GM18861 (cell line): ENCODE measurements around the gene OR8A1.

Source experiments
- ATAC-seq: cut with Tn5 transposase; IDR thresholded peaks from one replicate; pipeline ENCODE4 v1.9.1; 2021; ENCODE audit not compliant: unreplicated experiment

The OR8A1 gene

DNA sequence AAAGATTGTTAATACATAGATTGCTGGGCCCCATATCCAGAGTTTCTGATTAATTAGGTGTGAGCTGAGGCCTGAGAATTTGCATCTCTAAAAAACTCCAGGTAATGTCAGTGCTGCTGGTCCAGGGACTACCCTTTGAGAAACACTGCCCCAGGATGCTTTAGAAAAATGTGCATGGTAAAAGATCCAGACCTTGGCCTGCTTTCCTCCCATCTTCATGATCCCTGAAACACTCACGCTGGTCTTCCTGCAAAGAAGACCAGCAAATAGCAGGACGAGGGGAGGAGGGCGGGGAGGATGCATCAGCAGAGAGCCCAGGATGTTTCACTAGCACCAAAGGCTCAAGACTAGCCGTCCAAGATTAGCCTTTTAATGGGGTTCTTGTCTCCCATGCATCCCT, at the start of gene OR8A1:
TSS of gene OR8A1 (plus strand) at position 301 of the 400 bp plus-strand sequence. CDS start 123 bp downstream, outside the sequence.
- no peak for ATAC-seq

DNA sequence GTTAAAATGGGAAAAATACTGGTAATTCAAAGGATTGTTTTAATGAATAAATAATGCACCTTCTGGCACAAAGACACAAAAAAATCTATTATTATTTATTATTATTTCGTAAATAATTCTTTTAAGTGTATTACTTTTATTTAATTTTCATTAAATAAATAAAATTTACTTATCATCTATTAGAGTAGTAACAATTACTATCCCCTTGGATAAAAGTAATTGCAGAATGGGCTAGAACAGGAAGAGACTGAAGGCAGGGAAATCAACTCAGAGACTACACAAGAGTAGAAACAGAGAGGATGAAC, 49.3 kb upstream of the OR8A1 start:
- ATAC-seq = no peak

DNA sequence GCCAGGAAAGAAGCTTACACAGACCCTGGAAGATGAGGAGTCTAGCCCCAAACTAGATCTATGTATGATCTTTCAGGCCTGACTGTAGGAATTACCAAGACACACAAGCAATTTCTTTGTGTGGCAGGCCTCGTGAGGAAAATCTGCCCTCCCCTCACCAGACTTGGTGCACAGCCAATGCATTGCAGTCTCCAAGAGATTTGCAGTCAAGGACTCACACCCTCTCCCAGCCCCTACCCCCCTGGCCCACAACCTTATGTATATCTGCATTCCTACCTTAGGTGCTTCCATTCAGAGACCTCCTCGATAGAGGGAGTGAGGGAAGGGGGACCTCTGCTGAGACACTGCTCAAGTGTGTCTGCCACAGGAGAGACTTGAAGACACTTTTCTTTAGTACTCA, 36.2 kb upstream of the OR8A1 start:
- no peak for ATAC-seq

DNA sequence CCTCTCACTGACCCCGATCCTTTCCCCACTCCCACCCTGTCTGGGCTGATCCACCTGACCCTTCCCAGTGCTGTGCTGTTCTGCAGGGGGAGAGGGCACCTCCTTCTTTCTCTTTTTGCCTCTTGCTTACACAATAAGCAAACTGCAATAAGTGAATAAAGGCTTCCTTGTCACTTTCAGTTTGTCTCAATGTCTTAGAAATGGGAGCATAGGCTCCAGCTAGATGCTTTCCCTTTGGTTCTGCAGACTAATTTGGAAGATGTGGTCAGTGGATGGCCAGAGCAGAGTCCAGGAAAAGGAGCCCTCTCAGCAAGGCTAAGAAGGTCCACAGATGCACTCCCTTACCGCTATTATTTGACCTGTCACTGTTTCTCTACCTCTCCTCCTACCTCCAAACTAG, 35.7 kb upstream of the OR8A1 start:
- ATAC-seq = no peak

DNA sequence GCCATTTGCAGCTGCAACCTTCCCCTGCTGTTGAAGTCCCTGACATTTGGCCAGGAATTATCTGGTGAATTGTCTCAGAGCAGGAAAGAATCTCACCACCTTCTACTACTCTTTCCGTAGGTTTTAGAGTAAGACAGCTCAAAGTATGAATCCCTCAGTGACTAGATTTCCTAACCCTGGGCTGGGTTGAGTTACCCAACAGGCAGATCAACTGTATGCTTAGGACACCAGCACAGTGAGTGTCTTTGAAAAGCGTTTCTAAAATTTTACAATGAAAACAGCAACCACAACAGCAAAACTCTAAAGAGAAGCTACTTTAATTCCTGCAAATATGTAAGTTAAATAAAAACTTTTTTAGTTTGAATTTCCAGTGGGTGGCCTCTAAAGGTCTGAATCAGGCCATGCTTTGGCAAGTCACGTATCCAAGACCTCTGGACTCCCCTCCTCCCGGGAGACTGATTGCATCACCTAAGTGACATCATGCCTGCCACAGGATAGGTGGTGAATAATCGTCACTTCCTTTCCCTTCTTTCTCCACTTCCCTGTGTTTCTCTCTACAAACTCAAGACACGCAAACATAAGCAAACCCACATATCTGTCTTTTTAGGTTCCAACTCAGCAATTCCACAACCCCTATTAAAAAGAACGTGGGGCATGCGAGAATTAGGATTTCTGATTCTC, 34.1 kb upstream of the OR8A1 start:
- no peak for ATAC-seq

DNA sequence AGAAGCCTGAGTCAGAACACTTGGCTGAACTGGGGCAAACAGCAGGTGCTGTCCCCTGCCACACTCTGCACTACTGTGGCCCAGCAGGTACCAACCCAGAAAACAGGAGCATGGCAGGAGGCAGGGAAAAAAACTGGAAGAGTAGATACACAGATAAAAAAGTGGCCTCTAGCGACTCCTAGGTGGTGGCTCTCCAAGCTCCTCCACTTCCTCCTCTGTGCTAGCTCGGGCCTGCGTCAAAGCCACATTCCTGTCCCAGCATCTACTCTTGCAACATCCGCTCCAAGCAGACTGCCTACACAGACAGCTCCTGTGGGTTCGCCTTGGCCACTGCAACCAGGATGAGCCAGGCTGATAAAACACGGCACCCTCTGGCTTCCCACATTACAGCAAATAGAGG, 33.3 kb upstream of the OR8A1 start:
- no peak for ATAC-seq

DNA sequence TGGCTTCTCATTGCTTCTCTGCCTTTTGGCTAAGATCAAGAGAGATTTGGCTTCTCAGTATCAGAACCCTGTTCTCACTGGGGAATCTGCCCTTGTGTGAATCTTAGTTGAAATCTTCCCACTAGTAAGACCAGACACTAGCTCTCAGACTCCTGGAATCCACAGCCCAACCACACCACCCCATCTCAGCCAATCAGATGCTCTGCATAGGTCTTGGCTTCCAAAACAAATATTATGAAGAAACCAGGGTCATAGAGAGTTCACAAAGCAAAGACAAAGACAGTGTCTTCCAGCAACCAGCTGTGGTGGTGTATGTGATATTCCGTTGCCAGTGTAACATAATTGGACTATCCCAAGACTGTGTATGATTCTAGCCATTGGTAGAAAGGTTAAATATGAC, 31.8 kb upstream of the OR8A1 start:
- ATAC-seq = no peak

DNA sequence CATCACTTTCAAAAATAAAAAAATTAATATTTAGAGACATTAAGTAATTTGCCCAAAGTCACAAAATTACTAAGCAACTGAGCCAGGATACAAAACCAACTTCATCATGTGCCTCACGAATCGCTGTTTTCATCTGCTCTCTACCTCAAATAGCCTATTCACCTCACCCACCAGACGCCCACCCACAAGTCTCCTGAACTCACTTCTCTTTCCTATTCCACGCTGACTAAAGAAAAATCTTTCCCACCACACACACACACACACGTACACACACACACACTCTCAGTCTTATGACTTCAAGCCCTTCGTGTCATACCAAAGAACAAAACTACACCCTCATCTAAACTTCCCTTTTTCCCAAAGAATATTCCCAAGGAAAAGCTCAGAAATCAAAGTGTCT, 28.6 kb upstream of the OR8A1 start:
- ATAC-seq = no peak

DNA sequence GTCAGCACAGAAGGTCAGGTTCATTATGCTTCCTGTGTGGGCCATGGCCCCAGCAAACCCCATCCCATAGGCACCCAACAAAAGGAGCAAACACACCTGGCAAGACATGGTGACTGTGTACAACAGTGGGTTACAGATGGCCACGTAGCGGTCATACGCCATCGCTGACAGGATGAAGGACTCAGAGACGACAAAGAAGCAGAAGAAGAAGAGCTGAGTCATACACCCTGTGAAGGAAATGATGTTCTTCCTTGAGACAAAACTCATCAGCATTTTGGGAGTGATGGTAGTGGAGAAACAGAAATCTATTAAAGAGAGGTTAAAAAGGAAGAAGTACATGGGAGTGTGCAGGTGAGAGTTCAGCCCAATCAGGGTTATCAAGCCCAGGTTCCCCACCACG, 26.7 kb upstream of the OR8A1 start:
- ATAC-seq = no peak

DNA sequence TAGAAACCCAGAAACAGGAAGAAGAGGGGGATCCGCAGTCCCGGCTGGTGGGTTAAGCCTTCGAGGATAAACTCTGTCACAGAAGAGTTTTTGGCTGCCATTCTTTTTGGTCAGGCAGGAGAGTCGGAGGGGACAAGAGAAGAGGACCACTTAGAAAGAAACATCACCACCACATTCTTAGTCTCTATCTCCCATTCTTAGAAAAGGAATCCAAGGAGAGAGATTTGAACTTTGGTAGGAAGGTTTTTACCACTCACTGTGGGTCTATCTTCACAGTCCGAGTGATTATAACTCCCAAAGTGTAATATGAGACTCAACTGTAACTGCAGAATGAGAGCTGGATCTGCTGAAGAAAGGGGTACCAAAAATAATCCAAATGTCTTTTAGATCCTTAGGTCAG, 26.2 kb upstream of the OR8A1 start, which contains the start of gene OR8B12:
TSS of gene OR8B12 (minus strand) at position 101 of the 400 bp plus-strand sequence. CDS start at position 101, 0 bp downstream.
- ATAC-seq = no peak

DNA sequence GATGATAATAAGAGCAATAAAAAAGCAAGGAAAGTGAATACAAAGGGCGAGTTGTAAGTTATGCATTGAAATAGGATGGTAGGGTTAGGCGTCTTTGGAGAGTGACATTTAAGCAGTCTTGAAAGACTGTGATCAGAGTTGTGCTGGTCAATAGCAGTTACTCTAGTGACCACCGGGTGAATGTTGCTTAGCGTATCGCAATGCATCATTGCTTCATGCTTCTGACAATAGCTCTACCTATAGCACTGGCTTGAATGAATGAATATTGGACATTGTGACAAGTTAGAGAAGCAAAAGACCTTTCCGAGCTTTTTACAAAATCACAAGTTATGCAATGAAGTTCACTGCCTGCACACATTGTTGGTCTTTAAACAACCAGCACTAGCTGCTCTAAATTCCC, 18.6 kb upstream of the OR8A1 start:
- no peak for ATAC-seq

DNA sequence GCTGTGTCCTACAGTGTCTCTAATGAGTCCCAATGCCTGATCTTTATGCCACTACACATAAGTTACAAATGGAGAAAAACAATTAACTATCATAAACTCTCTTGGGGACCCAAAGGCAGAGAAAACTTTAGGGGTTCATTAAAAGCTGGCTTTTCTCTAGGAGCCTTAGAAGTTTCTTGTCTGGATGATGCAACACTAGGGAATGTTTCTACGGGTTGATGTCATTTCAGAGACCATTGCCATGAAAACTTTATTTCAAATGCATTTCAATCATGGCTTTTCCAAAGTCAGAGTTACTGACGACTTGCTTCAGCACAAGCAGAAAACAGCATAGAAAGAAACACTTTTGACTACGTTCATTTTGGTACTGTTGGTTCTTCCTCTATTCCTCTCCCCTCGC, 17.8 kb upstream of the OR8A1 start:
- no peak for ATAC-seq

DNA sequence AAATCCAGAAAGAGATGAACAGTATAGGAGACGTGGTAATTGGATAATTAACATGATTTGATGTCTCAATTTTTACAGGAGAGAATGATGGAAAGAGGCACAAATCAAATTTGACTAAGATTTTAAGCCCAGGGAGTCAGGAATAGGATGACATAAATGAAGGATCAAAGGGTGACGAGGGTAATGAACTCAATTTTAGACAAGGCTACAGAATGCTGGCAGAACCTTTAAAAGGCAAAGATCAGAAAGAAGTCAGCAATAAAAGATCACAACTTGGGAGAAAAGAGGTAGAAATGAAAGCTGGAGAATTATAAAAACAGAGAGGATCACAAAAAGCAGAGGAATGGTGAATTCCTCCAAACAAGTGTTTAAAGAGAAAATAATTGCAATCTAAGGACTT, 13.0 kb upstream of the OR8A1 start:
- no peak for ATAC-seq

DNA sequence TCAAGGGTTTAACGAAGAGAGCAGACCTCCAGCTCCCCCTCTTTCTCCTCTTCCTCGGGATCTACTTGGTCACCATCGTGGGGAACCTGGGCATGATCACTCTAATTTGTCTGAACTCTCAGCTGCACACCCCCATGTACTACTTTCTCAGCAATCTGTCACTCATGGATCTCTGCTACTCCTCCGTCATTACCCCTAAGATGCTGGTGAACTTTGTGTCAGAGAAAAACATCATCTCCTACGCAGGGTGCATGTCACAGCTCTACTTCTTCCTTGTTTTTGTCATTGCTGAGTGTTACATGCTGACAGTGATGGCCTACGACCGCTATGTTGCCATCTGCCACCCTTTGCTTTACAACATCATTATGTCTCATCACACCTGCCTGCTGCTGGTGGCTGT, 363 bp downstream of the OR8A1 start:
- no peak for ATAC-seq

DNA sequence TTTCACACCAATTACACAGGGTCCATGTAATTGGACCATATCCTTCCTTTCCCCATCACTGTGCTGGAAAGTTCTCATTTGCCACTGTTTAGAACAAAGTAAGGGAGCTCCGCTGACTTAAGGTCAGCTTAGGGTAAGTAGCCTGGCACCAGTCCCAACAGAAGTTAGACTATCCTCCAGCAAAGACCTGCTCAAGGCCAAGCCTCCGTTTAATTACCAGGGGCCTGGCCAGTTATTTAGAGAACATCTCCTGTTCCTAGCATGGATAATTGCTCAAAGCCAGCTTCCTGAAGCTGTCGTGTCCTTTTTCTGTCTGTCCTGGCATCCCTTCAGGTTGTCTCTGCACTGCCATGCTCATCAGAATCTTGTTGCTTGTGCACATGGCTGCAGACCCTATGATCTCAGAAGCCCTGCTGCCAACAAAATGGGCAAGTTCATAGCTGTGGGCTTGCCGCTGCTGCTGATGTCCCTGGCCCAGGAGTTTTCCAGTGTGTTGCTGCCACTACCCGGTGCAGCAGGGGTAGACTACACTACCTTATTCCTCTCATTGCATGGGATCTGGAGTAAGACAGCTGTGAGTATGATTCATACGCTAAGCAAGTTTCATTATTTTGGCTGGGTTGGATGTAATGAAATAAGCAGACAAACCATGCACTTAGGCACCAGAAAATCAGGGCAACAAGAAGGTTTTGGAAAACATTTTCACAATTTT, 8.1 kb downstream of the OR8A1 start:
- ATAC-seq = no peak

DNA sequence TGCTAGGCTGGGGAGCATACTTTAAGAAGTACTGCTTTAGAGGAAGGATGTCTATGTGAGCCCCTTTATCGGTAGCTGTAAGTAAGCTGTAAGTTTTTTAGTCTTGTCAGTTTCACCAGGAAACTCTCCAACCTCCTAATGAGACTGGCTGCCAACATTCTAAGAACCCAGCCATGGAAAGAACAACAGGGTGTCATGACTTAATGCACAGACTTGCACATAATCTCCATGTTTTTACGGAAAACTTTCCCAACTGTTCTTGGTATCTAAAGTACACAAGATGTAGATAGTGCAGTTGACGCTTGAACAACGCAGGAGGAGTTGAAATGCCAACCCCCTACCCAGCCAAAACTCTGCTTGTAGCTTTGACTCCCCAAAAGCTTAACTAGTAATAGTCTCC, 9.0 kb downstream of the OR8A1 start:
- no peak for ATAC-seq

DNA sequence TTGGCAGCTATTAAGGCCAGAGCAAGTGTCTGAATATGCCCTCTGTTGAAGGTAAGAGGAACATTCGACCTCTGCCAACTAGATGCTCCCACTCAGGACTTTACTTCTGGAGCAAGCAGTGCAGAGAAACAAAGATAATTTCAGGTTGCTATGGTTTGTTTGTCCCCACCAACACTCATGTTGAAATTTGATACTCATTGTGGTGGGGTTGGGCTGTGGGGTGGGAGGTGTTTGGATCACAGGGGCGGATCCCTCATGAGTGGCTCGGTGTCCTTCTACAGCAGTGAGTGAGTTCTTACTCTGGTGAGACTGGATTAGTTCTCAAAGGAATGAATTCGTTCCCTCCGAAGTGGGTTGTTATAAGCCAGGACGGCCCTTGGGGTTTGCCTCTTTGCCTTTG, 12.0 kb downstream of the OR8A1 start:
- no peak for ATAC-seq

DNA sequence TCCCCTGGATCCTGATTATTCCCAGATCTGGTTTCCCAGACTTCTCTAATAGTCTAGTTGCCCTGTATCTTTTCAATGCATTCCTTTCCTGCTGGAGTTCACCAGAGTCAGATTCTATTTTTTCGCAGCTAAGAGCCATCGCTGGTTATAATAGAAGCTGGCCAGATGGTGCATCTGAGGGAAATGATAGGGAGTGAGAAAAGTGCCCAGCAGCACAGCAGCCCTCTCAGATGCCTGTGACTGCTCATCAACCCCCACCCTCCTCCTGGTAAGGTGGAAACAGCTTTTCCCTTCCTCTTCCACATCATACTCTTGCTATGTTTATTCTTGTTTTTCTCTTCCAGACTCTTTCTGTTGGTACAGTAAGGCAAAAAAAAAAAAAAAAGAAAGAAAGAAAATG, 12.8 kb downstream of the OR8A1 start:
- ATAC-seq = no peak

DNA sequence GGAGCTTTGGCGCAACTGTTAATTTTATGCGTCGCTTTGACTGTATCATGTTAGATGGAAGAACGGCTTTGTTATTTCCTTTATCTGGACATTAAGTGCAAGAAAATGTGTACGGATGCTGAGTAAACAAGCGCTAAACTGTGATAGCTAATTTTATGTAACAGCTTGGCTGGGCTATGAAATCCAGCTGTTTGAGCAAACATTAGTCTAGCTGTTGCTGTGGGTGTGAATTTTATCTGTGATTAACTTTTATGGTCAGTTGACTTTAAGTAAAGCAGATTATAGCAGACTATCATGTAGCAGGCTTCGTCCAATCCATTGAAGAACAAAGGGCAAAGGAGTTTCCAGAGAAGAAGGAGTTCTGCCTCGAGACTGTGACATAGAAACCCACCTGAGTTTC, 14.0 kb downstream of the OR8A1 start:
- no peak for ATAC-seq

DNA sequence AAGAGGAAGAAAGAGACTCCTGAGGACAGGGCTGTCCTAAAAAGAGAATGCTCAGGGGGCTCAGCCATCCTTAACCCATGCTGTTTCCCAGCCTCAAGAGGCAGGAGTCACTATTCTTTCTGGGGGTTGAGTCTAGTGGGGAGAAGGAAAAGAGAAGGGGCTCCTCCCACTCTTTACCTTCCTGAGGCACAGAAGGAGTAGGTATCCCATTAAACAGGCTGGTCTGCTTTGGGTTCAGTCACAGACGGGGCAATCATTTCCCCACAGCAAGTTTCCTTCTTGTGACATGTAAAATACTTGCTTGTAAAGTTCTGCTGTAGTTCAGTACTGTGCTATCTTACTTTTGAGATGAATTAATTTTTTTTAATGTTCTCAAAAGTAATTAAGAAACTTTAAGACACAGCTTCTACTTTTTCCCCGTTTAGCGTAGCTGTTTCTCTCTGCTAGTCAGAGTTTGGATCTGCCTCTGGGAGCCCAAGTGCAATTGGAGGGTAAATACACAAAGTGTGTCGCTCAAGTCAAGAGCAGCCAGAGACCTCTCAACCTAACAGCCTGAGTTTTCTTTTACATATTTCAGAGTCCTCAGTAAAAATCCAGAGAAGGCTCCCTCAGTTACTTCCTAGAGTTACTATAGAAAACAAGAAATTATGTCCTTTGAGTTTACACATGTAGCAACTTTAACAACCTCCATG, 15.0 kb downstream of the OR8A1 start:
- ATAC-seq = no peak

DNA sequence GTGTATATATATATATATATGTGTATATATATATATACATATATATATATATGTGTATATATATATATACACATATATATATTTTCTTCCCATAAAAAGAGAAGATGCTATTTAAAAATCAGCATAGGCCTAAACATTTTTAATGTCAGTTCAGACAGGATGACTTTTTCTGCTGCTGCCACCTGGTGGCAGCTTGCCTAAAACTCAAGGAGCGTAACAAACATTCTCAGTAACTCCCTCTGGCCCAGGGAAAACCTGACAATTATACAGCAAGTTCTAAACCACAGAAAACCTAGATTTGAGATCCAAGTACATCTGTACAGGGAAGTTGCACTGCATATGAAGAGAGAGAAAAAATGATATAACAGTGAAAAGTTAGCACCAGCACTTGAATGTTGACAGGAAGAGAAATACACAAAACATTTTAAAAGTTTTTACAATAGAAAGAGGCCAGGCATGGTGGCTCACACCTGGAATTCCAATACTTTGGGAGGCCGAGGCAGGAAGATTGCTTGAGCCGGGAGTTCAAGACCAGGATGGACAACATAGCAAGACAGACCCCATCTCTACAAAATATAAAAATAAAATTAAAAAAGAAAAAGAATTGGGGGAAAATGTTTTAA, 16.6 kb downstream of the OR8A1 start:
- no peak for ATAC-seq

DNA sequence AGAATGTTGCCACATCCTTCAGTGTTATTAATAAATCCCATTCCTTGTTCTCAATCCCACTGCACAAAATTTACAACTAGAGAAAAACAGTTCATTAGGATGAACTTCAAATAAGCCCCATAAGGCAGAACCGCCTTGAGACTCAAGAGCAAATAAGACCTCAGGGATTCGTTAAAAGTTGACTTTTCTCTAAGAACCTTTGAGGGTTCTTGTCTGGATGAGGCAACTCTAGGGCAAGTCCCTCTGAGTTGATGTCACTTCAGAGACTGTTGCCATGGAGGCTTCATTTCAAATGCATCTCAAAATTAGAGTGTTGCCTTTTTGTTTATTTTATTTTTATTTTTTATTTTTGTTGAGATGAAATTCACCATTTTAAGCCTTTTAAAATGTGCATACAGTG, 21.6 kb downstream of the OR8A1 start:
- ATAC-seq = no peak
